PC-3 (cell line): Measurements from ENCODE around the gene PLD1. TPM values are rescaled to one million over a fixed set of nuclear protein-coding genes. Genes with fewer than 3 reads are reported as not detected.

Experiments used
- ATAC-seq: fragments of 200-7000 bp; cut with Tn5 transposase; 2 replicates; pipeline ENCODE4 v1.9.1; 2020; ENCODE audit warnings: mild to moderate bottlenecking, moderate library complexity
- BruUV-seq: library from RNA; stranded (reverse); fragments of 400-500 nt; replicated peaks from 2 replicates; lab custom pipeline; 2021; lab: Mats Ljungman, UMichigan
- CTCF ChIA-PET: fragments of 300-600 bp; sonication (Branson Sonifier 250); formaldehyde crosslinking; loops from one replicate; lab custom pipeline; 2022; ENCODE audit warnings: antibody characterized with exemption; lab: Charles Lee
- POLR2A ChIA-PET: fragments of 300-600 bp; sonication (Branson Sonifier 250); formaldehyde crosslinking; loops from one replicate; lab custom pipeline; 2022; ENCODE audit warnings: antibody characterized with exemption; ENCODE audit not compliant: unreplicated experiment; lab: Charles Lee
- DNase-seq: peaks from one replicate; pipeline ENCODE4 v3.0.0-alpha.2; 2015
- H2AFZ ChIP-seq: fragments of 300-600 bp; sonication (generic); 2 replicates; pipeline ENCODE4 v1.6.0; 2016; ENCODE audit warnings: antibody characterized with exemption, low read length
- H3F3A ChIP-seq: fragments of 300-600 bp; sonication (generic); one replicate; pipeline ENCODE4 v1.6.0; 2017; ENCODE audit warnings: antibody characterized with exemption, low read length, control low read depth, mild to moderate bottlenecking; ENCODE audit not compliant: unreplicated experiment
- H3K27ac ChIP-seq: fragments of 300-600 bp; sonication (generic); 2 replicates; pipeline ENCODE4 v1.5.1; 2016; ENCODE audit warnings: mild to moderate bottlenecking, low read length
- H3K27me3 ChIP-seq: fragments of 300-600 bp; sonication (generic); 2 replicates; pipeline ENCODE4 v1.6.1; 2016; ENCODE audit warnings: low read length, mixed read lengths
- H3K36me3 ChIP-seq: fragments of 300-600 bp; sonication (generic); 2 replicates; pipeline ENCODE4 v1.6.1; 2016; ENCODE audit warnings: low read depth, mixed run types, low read length, mixed read lengths
- H3K4me1 ChIP-seq: fragments of 300-600 bp; sonication (generic); 2 replicates; pipeline ENCODE4 v1.5.1; 2016; ENCODE audit warnings: low read length; ENCODE audit not compliant: insufficient read depth
- H3K4me2 ChIP-seq: fragments of 300-600 bp; sonication (generic); 2 replicates; pipeline ENCODE4 v1.6.0; 2016; ENCODE audit warnings: low read length
- H3K4me3 ChIP-seq: fragments of 300-600 bp; sonication (generic); 2 replicates; pipeline ENCODE4 v1.5.1; 2016; ENCODE audit warnings: mild to moderate bottlenecking, low read length, mixed read lengths
- H3K79me2 ChIP-seq: fragments of 300-600 bp; sonication (generic); 2 replicates; pipeline ENCODE4 v1.6.1; 2017; ENCODE audit warnings: low read length, mixed read lengths
- H3K9ac ChIP-seq: fragments of 300-600 bp; sonication (generic); 2 replicates; pipeline ENCODE4 v1.6.0; 2016; ENCODE audit warnings: mild to moderate bottlenecking, low read length
- H3K9me2 ChIP-seq: fragments of 300-600 bp; sonication (generic); replicated peaks from 2 replicates; pipeline ENCODE4 v1.6.1; 2016; ENCODE audit warnings: mixed run types, low read length, mixed read lengths
- H3K9me3 ChIP-seq: fragments of 300-600 bp; sonication (generic); 2 replicates; pipeline ENCODE4 v1.6.1; 2016; ENCODE audit warnings: low read length, mixed read lengths
- H4K20me1 ChIP-seq: fragments of 300-600 bp; sonication (generic); 2 replicates; pipeline ENCODE4 v1.6.1; 2016; ENCODE audit warnings: low read length, mixed read lengths
- CTCF ChIP-seq: fragments of 300-600 bp; sonication (generic); conservative IDR thresholded peaks from 2 replicates; pipeline ENCODE4 v1.5.1; 2017; ENCODE audit warnings: antibody characterized with exemption, low read depth, mild to moderate bottlenecking, low read length
- EZH2 ChIP-seq: fragments of 300-600 bp; sonication (generic); IDR thresholded peaks from one replicate; pipeline ENCODE4 v1.6.1; 2017; ENCODE audit warnings: antibody characterized with exemption, mild to moderate bottlenecking, low read length; ENCODE audit not compliant: unreplicated experiment
- EZH2phosphoT487 ChIP-seq: fragments of 300-600 bp; sonication (generic); IDR thresholded peaks from 2 replicates; pipeline ENCODE4 v1.6.1; 2018; ENCODE audit warnings: mild to moderate bottlenecking, antibody characterized with exemption, low read length, borderline replicate concordance
- intact Hi-C: fragments of 100-400 bp; cut with micrococcal nuclease; formaldehyde crosslinking; loops from 2 replicates; pipeline ENCODE4 v1.9.0; 2023
- total RNA-seq: library from RNA; depleted of rRNA; stranded (reverse); fragments of >200 nt; gene quantifications from 2 replicates; pipeline ENCODE4 v1.2.3, GENCODE V29; 2014

Gene PLD1
- total RNA-seq, 1 experiment from 2014 or later, result 7.3 TPM

- no peak overlapping the region for H3K4me2 ChIP-seq
- H3K27ac ChIP-seq, result peak overlapping the region; percentile 90
- H3K9me2 ChIP-seq, result no peaks in the 10 kb centered on the region
- ChIA-PET POLR2A (no interaction called here), CTCF (no interaction called here)
- H4K20me1 ChIP-seq, result no peaks in the 10 kb centered on the region
- peaks cover 51% of the 10 kb centered on the region for H3K4me1 ChIP-seq
- no peaks in the 10 kb centered on the region for H3K9me3 ChIP-seq
- no peaks in the 10 kb centered on the region for H3K36me3 ChIP-seq
- DNase-seq, result no peak
- H2AFZ ChIP-seq, result no peak overlapping the region
- ATAC-seq, result no peak
- intact Hi-C loops, result no loop called here
- no peaks in the 10 kb centered on the region for H3K27me3 ChIP-seq
- H3K79me2 ChIP-seq, result no peaks in the 10 kb centered on the region
- TF ChIP-seq CTCF (no peak), EZH2 (no peak), EZH2phosphoT487 (no peak)
- no peak overlapping the region for H3K4me3 ChIP-seq
- H3K9ac ChIP-seq, result peak overlapping the region; percentile 39; the same call in 1 of the 2 replicates
- no peaks in the 10 kb centered on the region for H3F3A ChIP-seq
- BruUV-seq, result no TSS peak
Measured at GRCh38 chr3:171792531-171792930, 17.8 kb downstream of the PLD1 start.

- BruUV-seq, result no TSS peak
- H3K9me3 ChIP-seq, result no peaks in the 10 kb centered on the region
- peaks cover 48% of the 10 kb centered on the region for H3K4me1 ChIP-seq
- peak overlapping the region; percentile 16 for H3K4me2 ChIP-seq
- no peaks in the 10 kb centered on the region for H3F3A ChIP-seq
- DNase-seq (peak; percentile 75), ATAC-seq (peak; percentile 50)
- peak overlapping the region; percentile 70 for H3K9ac ChIP-seq
- peak overlapping the region; percentile 90 for H3K27ac ChIP-seq
- H2AFZ ChIP-seq, result no peak overlapping the region
- CTCF ChIA-PET, result no interaction called here
- TF ChIP-seq EZH2, result no peak
- TF ChIP-seq CTCF, result no peak
- no peak for TF ChIP-seq EZH2phosphoT487
- H3K9me2 ChIP-seq, result no peaks in the 10 kb centered on the region
- POLR2A ChIA-PET, result interaction anchor here (0.9 to 1.0 kb wide), 2 partner anchors 18 to 20 kb away, joined by 5 to 12 read pairs; partner anchors contain the start of gene PLD1
- H3K27me3 ChIP-seq, result no peaks in the 10 kb centered on the region
- H3K36me3 ChIP-seq, result no peaks in the 10 kb centered on the region
- no peaks in the 10 kb centered on the region for H3K79me2 ChIP-seq
- no peak overlapping the region for H3K4me3 ChIP-seq
- intact Hi-C loops, result no loop called here
- H4K20me1 ChIP-seq, result no peaks in the 10 kb centered on the region
Measured at GRCh38 chr3:171791692-171792076, 18.6 kb downstream of the PLD1 start.

GRCh38 chr3:171790898-171791691 is 19.2 kb downstream of the PLD1 start:
- Histone ChIP-seq H3K9me2 (no peaks in the 10 kb centered on the region), H3K4me3 (no peak overlapping the region), H3F3A (no peaks in the 10 kb centered on the region), H4K20me1 (no peaks in the 10 kb centered on the region), H3K27me3 (no peaks in the 10 kb centered on the region), H3K4me2 (peak overlapping the region; percentile 16; the same call in 1 of the 2 replicates), H3K9me3 (no peaks in the 10 kb centered on the region), H3K4me1 (peaks cover 48% of the 10 kb centered on the region), H2AFZ (no peak overlapping the region), H3K36me3 (no peaks in the 10 kb centered on the region), H3K9ac (peak overlapping the region; percentile 70), H3K27ac (peak overlapping the region; percentile 90), H3K79me2 (no peaks in the 10 kb centered on the region)
- CTCF ChIA-PET, result no interaction called here
- no peak for DNase-seq
- POLR2A ChIA-PET, result interaction anchor here (0.9 to 1.0 kb wide), 2 partner anchors 19 to 20 kb away, joined by 5 to 12 read pairs; partner anchors contain the start of gene PLD1
- no peak for TF ChIP-seq CTCF
- no peak for TF ChIP-seq EZH2phosphoT487
- BruUV-seq, result TSS peak; percentile 39
- ATAC-seq, result peak; percentile 1; the same call in 1 of the 2 replicates
- intact Hi-C loops, result no loop called here
